Lower leg skin (tissue), 3 donors: ENCODE data around the gene VEGFD.

Experiments used
- CTCF ChIP-seq, 3 donors: fragments of 450-650 bp; IDR thresholded peaks; one replicate each; pipeline ENCODE4 v1.5.1; 2016; ENCODE audit warnings: antibody characterized with exemption in 3 of 3, mild to moderate bottlenecking in 3 of 3, moderate library complexity in 2 of 3
- POLR2A ChIP-seq, 2 donors: fragments of 450-650 bp; IDR thresholded peaks; one replicate each; pipeline ENCODE4 v1.6.1; 2016 to 2017; ENCODE audit warnings: antibody characterized with exemption in 2 of 2, mild to moderate bottlenecking in 1 of 2, moderate library complexity in 1 of 2

- TF ChIP-seq CTCF (IDR thresholded peaks at IDR 0.05) (no peak), POLR2A (IDR thresholded peaks at IDR 0.05) (no peak)
These were observed 7.3 kb downstream of the VEGFD start for GRCh38 chrX:15376956-15377355.
